Measurements from ENCODE around the gene DHTKD1.

The DHTKD1 gene

GRCh38 chr10:12140038-12140437 lies 71.3 kb downstream of the DHTKD1 start:
- no peak for DNase-seq (ENCODE audit: low read depth)
- H3K4me3 ChIP-seq (ENCODE audit: low read length): no peak overlapping the region
- TF ChIP-seq, protein P1, sequence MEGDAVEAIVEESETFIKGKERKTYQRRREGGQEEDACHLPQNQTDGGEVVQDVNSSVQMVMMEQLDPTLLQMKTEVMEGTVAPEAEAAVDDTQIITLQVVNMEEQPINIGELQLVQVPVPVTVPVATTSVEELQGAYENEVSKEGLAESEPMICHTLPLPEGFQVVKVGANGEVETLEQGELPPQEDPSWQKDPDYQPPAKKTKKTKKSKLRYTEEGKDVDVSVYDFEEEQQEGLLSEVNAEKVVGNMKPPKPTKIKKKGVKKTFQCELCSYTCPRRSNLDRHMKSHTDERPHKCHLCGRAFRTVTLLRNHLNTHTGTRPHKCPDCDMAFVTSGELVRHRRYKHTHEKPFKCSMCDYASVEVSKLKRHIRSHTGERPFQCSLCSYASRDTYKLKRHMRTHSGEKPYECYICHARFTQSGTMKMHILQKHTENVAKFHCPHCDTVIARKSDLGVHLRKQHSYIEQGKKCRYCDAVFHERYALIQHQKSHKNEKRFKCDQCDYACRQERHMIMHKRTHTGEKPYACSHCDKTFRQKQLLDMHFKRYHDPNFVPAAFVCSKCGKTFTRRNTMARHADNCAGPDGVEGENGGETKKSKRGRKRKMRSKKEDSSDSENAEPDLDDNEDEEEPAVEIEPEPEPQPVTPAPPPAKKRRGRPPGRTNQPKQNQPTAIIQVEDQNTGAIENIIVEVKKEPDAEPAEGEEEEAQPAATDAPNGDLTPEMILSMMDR (conservative IDR thresholded peaks at IDR 0.05; ENCODE audit: low read depth, low read length): no peak

DNA sequence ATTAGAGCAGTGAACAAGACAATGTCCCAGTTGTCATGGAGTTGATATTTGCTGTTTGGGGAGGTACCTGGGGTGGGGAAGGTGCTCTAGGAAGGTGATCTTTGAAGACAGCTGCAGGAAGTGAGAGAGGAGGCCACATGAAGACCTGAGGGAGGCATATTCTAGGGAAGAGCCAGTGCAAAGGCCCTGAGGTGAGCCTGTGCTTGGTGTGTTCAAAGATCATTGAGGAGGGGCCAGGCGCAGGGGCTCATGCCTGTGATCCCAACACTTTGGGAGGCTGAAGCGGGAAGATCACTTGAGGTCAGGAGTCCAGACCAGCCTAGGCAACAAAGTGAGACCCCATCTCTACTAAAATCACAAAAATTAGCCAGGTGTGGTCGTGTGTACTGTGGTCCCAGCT lies 75.8 kb downstream of the DHTKD1 start:
- DNase-seq (ENCODE audit: low read depth): no peak
- no peak overlapping the region for H3K4me3 ChIP-seq (ENCODE audit: low read length)
- TF ChIP-seq, protein P1 (conservative IDR thresholded peaks at IDR 0.05; ENCODE audit: low read depth, low read length): no peak

DNA sequence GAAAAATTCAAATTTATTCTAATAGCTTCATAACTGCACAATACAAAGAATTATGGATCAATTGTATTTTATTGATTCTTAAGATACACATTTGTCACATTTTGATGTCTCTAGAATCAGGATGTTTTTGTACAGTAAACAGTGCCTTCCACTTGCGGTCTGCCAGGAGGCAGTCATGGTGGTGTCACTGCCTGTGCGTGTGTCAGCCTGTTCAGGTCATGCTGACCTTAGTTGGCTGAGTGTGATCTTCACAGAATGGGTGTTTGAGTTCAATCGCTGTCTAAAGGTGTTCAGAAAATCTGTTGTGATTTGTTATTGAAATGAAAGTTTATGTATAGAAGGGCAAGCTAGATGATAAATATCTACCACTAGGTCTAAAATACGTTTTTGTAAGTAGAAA lies 81.4 kb downstream of the DHTKD1 start:
- H3K4me3 ChIP-seq (ENCODE audit: low read length): no peak overlapping the region
- no peak for DNase-seq (ENCODE audit: low read depth)
- TF ChIP-seq, protein P1 (conservative IDR thresholded peaks at IDR 0.05; ENCODE audit: low read depth, low read length): no peak

GRCh38 chr10:12154516-12154915 lies 85.8 kb downstream of the DHTKD1 start:
- no peak overlapping the region for H3K4me3 ChIP-seq (ENCODE audit: low read length)
- no peak for DNase-seq (ENCODE audit: low read depth)
- TF ChIP-seq, protein P1 (conservative IDR thresholded peaks at IDR 0.05; ENCODE audit: low read depth, low read length): no peak

- DNase-seq (ENCODE audit: low read depth): no peak
Measured at GRCh38 chr10:12156367-12157123, 87.8 kb downstream of the DHTKD1 start.

DNA sequence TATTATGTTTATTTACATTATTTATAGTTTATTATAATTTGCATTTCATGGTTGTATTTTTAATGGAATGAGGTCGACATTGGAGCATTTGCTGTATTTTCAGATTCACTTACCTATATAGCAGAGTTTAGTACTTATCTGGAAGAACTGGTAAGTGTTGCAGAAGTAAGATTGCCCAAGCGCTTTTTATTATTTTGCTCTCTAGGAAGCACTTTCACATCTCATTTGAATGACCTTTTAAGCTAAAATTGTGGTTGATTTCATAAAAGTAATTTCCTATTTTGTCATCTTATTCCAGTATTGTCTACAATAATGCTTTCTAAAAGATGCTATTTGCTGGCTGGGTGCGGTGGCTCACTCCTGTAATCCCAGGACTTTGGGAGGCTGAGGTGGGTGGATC lies 89.4 kb downstream of the DHTKD1 start:
- no peak for DNase-seq (ENCODE audit: low read depth)
- H3K4me3 ChIP-seq (ENCODE audit: low read length): no peak overlapping the region
- TF ChIP-seq, protein P1 (conservative IDR thresholded peaks at IDR 0.05; ENCODE audit: low read depth, low read length): no peak

More at GRCh38 chr10:12156367-12157123, 87.8 kb downstream of the DHTKD1 start:
- no peak overlapping the region for H3K4me3 ChIP-seq (ENCODE audit: low read length)
- TF ChIP-seq, protein P1 (conservative IDR thresholded peaks at IDR 0.05; ENCODE audit: low read depth, low read length): no peak

DNA sequence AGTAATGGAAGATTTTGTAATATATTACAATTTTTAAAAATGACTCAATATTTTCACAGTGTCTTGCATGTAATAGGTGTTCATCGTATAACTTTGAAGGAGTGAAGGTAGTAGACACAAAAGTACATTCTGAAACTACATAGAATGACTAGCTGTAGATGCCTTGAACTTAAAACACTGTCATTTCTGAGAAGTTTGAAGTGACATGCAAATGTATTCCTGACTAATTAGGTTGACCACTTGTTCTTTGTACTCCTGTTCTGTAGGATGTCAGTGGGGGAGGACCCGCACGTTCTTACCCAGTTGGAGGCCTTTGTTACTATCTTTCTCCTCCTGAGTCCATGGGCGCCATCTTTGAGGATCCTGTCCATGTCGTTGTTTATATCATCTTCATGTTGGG lies 91.9 kb downstream of the DHTKD1 start:
- DNase-seq (ENCODE audit: low read depth): no peak
- TF ChIP-seq, protein P1 (conservative IDR thresholded peaks at IDR 0.05; ENCODE audit: low read depth, low read length): no peak
- no peak overlapping the region for H3K4me3 ChIP-seq (ENCODE audit: low read length)
